Measurements from ENCODE around the gene FKBP11.

DNA sequence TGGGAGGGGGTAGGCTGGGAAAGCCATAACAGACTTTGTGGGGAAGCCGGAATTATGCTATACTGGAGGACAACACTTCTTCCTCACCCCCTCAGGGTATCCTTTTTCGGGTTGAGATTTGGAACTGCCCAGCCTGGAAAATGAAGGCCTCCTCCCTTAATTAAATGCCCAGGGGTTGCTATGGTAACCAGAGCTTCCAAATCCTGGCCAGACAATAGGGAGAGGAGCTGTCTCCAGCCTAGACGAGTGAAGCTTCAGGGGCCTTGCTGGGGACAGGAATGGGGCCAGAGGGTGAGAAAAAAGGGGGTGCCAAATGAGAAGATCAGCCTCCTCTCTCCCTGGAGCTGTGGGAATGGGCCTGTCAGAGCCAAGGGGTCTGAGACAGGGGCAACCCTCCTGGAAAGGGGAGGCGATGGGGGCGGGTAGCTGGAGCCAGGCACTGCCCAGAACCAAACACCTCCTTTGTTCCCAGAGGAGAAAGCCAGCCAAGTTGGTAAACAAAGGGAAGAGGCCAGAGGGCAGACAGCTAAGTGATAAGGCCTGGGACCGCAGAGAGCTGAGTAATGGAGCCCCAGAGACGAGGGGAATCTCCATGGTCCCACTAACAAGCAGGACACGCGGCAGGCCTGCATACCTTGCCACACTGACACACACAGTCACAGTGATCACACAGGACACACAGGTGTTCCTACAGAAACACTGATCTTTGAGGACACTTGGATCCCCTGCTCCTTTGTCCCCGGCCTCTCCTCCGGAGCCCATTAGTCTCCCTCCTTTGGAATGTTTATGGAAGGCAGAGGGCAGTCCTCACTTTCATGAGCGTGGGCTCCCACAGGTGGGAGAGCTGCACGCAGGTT is 41.8 kb downstream of the FKBP11 start:
- TF ChIP-seq, protein P1, sequence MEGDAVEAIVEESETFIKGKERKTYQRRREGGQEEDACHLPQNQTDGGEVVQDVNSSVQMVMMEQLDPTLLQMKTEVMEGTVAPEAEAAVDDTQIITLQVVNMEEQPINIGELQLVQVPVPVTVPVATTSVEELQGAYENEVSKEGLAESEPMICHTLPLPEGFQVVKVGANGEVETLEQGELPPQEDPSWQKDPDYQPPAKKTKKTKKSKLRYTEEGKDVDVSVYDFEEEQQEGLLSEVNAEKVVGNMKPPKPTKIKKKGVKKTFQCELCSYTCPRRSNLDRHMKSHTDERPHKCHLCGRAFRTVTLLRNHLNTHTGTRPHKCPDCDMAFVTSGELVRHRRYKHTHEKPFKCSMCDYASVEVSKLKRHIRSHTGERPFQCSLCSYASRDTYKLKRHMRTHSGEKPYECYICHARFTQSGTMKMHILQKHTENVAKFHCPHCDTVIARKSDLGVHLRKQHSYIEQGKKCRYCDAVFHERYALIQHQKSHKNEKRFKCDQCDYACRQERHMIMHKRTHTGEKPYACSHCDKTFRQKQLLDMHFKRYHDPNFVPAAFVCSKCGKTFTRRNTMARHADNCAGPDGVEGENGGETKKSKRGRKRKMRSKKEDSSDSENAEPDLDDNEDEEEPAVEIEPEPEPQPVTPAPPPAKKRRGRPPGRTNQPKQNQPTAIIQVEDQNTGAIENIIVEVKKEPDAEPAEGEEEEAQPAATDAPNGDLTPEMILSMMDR (IDR thresholded peaks at IDR 0.05), result no peak
- TF ChIP-seq POLR2A (IDR thresholded peaks at IDR 0.05) (no peak), POLR2AphosphoS5 (IDR thresholded peaks at IDR 0.05) (no peak)

Data from prostate gland (tissue), 2 donors.